Heart left ventricle (tissue), 13 donors: ENCODE data around the gene TNFAIP3.

Experiments used
- CTCF ChIP-seq, 12 donors: fragments of 200-600 bp; sonication (generic) in 4 of 12; IDR thresholded peaks; one replicate each; pipeline versions ENCODE4 v1.5.0 to v1.8.0; 2018 to 2022; ENCODE audit warnings: antibody characterized with exemption in 12 of 12, mild to moderate bottlenecking in 5 of 12
- POLR2A ChIP-seq, 2 donors: fragments of 450-650 bp; IDR thresholded peaks; one replicate each; pipeline ENCODE4 v1.6.1; 2017; ENCODE audit warnings: antibody characterized with exemption in 2 of 2, mild to moderate bottlenecking in 2 of 2, moderate library complexity in 2 of 2
- donor health status: ischemic (EF 13 %, LVEDD 7.1; RV severe dilation, severe dysfunction).
- donor health status: DM: no; HTN: yes; CAD: no.
- donor health status: DM: no; HTN: no; CAD: no.
- donor health status: ischemic (EF 25% LVEDD 6.9; RV normal size, moderate dysfunction).
- donor health status: ischemic (EF 25% LVEDD 5.7; RV mildly dilated, moderate dysfunction).
- donor health status: ischemic (EF 35%, LVEDD 5.7; RV mildly dilated, moderate dysfunction).
- donor health status: nonischemic (EF 11% LVEDD 7.7; RV severe dilation, severe dysfunction).
- donor health status: DM: yes; HTN: yes; CAD: no.
- donor health status: PGD.
- donor health status: ischemic (EF 29% LVEDD 5.4; RV normal size, mild dysfunction).
- donor health status: nonischemic (EF 23%, LVEDD 6.1; RV moderate dilation, normal function).

- TF ChIP-seq CTCF (IDR thresholded peaks at IDR 0.05) (no peak), POLR2A (IDR thresholded peaks at IDR 0.05) (no peak)
These were observed 10.5 kb downstream of the TNFAIP3 start for GRCh38 chr6:137877606-137878005.
